Pulmonary artery endothelial cell (primary cell): ENCODE measurements around the gene PSMB9. TPM values are rescaled to one million over a fixed set of nuclear protein-coding genes. Genes with fewer than 3 reads are reported as not detected.
"Not testable (repeated sequence)": the region's sequence is repeated elsewhere in the genome, so short reads cannot be mapped to it uniquely, and the experiment has no call there.

Experiments used
- DNase-seq: peaks from one replicate; pipeline ENCODE4 v3.0.0-alpha.2; 2011; ENCODE audit warnings: low read depth, low spot score
- total RNA-seq: library from RNA; depleted of rRNA; stranded (reverse); fragments of >200 nt; gene quantifications from 2 replicates; pipeline ENCODE4 v1.2.3, GENCODE V29; 2014

Gene PSMB9
- total RNA-seq, 1 donor from 2014 or later = 28.0 TPM

DNA sequence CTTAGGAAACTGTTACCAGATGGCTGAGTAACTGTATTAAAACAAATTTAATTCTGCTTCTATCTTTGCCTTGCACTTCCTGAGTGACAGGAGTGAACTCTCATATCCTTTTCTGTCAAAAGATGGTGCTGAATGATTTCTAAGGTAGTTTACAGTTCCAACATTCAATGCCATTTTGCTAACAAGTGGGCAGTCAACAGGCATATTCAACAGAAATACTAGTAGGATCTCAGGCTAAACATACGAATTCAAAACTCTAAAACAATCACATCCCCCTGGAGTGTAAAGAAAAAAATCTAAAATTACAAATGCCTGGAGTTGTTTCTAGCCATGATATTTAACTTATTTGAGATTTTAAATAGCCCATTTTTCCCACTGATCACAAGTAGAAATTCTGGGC, 6.7 kb downstream of the PSMB9 start:
- DNase-seq = no peak

DNA sequence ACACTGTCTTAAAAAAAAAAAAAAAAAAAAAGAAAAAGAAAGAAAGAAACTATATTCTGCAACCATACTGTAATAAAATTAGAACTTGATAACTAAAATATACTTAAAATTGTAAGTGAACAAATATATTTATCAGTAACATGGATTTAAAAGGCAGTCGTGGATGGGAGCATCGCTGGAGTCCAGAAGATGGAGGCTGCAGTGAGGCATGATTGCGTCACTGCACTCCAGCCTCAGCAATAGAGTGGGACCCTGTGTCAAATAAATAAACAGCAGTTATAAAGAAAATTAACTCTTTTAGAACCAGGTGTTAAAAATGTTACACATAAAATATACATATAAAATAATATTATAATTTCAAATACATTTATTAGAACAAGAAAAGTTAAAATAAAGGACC, 8.7 kb downstream of the PSMB9 start:
- no peak for DNase-seq

DNA sequence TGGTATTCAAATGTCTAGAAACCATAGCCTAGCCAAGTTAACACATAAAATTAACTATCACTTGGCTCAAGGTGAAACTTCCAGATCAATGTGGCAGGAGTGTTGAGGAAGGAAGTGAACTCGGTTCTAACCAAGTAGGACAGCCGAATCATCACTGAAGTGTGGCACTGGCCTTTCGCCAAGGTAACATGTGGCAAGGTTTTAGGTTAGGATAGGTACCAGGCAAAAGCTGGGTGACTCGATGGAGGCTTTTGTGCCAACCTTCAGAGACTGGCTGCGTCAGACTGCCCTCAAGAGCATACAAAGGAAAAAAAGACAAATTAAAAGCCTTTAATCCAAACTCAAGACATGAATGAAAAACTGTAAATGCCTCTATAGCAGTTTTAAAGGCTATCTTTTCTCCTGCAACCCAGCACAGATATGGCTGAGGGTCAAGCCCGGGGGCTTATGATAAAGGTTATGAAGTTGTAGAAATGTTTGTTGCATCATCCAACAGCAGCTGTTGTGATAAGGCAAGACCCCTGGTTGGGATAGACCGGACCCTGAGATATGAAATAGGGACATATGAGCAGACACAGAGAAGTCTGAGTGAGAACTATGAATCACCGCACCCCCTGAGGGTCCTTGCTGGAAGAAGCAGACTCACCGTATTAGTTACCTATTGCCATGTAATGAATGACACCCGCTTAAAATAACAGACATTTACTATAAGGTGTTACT, 11.9 kb downstream of the PSMB9 start:
- no peak for DNase-seq

DNA sequence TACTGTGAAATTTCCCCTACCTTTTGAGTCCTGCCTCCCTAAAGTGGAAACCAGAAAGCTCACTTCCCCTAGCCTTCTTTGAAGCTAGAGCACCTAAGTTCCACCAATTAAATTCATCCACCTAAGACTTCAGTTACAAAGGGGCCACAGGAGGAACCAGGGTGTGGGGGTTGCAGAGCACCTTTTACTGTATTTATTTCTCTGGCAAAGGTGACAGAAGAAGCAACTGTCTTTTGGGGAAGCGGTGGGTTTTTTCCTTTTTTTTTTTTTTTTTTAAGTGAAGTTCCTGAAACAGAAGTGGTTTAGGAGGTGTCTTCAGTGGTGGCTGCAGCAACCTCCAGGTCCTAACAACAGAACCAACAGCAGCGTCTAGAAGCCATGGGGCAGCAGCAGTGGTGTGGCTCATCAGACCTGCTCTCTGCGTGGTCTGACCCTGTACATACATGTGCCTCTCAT, 13.1 kb downstream of the PSMB9 start:
- no peak for DNase-seq

DNA sequence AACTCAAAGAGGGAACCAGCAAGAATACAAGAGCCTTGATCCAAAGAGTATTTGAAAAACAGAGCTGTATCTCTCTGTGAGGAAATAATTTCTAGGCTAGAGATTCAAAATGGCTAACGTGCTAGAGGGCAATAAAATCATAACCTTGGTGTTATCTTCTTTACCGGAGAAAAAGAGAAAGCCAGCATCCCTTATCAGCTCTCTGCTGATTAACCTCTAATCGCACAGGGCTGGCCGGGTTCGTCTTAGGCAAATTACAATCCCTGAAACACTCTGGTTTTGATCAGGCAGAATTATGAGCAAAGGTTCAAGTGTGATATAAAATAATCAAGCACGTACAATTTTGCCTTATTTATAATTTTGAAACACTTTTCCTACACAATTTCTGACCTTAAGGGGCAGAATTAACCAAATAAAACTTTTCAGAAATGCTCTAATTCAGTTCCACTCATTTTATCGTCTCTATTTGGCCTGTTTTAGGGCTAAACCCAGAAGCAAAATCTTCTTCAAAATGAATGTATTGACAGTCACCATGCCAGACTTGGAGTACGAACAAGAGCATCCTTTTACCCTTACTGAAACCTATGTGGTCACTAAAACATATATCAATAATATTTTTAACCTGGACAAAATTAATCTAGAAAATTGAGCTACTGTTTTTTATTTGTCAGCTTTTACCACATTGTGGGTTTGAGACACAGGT, 13.7 kb downstream of the PSMB9 start:
- no peak for DNase-seq

DNA sequence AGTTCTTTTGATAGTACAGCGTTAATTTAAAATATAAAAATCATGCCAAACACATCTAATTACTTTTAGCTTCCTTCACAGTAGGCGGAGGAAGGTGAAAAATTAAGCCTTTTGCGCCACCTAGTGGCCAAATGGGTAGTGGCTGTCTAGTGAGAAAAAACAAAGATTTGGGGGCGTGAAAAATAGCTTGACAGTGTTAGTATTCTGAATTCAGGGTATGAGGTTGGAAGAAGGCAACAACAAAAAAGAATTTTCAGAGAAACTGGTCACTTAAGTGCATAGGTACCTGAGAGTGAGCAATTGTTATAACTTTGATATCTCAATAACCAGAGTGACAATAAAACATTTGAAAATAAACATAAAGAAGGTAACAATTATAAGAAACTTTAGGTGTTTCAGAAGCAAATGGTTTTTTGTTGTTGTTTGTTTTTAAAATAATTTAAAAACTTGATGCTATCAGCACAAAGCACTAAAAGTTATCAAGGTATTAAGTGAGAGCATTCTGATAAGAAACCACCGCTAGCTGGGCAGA, 14.3 kb downstream of the PSMB9 start:
- no peak for DNase-seq

DNA sequence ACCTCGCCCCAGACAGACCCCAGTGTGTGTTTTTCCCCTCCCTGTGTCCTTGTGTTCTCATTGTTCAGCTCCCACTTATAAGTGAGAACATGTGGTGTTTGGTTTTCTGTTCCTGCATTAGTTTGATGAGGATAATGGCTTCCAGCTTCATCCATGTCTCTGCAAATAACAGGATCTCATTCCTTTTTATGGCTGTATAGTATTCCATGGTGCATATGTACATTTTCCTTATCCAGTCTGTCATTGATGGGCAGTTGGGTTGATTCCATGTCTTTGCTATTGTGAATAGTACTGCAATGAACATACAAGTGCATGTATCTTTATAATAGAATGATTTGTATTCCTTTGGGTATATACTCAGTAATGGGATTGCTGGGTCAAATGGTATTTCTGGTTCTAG, 20.0 kb downstream of the PSMB9 start:
- DNase-seq = not testable (repeated sequence)

DNA sequence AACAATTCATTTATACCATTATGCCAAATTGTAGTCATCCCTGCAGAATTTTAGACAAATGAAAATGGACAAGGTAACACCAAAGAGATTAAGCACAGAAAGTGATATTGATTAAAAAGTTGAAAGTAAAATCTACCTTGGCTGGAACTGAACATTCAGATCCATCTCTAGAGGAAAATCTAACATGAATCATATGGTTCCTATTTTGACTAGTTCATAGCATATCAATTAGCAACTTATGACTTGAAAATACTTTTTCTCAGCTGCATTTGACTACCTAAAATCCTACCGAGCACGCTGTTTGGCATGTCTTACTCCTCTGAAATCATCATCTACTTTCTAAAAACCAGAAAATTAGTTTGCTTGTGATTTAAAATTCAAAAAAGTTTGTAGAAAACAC, 22.6 kb downstream of the PSMB9 start:
- no peak for DNase-seq

DNA sequence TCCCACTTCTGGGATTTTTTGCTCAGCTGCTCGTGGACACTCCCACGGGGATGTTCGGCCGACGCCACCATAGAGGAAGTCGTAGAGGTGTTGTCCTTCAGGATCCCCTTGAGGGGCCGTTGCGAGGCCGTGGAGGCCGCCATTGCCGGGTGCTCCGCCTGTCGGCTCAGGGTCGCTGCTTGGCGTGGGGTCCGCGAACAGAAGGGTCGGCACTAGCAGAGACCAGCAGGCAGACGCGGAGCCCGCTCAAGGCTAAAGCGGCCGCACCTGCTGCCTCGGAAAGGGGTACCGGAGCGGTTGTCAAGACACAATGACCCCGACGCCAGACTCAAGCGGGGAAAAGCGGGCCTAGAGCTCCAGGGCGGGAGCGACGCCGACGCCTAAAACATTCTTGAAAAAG, 25.7 kb downstream of the PSMB9 start:
- no peak for DNase-seq

DNA sequence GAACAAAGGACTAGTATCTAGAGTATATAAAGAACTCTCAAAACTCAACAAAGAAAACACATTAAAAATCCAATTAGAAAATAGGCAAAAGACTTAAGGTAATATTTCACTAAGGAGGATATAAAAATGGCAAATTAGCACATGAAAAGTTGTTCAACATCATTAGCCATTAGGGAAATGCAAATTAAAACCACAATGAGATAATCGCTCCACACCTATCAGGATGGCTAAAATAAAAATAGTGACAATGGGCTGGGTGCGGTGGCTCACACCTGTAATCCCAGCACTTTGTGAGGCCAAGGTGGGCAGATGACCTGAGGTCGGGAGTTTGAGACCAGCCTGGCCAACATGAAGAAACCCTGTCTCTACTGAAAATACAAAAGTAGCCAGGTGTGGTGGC, 27.0 kb downstream of the PSMB9 start:
- not testable (repeated sequence) for DNase-seq

DNA sequence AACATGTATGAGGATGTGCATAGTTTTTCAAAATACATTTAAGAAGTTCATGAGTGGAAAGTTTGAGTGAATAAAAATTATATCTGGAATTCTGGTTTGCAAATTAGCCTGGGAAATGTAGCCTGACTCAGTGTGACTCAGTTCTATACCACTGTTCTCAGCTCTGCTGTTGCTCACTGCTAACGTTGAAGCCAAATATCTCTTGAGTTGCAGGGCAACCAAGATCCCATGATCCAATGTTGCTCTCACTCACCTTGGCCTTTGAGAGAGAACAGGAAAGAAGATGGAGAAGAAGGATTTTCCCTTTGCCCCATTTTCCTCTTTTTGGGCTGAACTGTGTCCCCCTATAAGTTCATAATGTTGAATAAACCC, 28.9 kb downstream of the PSMB9 start:
- DNase-seq = no peak

DNA sequence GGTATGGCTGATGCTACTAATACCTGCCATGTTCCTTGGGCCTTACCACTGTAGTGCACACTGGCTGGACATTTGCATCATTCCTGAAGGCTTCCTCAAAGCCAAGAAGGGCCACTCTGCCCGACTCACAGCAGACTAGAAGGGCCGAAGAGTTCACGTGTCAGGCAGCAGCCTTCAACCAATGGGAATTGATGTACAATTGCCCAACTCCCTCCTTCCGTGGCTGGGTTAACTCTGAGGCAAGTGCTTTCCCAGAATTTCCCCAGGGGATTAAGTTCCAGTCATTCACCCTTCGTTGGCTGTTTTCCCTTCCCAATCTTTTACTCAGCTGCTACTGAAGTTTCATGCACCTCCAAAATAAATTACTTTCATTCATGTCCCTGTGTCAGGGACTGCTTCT, 29.8 kb downstream of the PSMB9 start:
- DNase-seq = no peak

DNA sequence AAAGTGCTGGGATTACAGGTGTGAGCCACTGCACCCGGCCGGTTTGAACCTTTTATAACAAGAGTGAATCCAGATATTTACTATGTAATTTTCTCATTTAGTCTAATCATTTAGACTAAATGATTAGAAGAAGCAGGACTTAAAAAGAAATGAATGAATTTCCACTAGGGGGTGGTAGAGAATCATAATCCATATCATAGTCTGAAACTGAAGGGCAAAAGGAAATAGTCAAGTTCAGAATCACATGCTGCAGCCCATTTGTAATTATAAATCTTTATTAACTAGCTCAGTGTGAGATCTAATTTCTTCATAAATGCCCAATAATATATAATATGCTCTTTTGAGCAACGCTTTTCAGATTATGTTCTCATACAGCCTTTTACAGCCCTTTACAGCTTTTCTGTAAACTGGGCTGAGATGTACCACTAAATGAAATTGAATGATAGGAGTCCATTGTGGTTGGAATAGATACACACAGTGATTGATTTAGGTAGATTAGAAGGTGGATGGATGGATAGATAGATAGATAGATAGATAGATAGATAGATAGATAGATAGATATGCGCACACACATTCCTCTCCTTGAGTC, 31.8 kb downstream of the PSMB9 start:
- peak; percentile 46 for DNase-seq

DNA sequence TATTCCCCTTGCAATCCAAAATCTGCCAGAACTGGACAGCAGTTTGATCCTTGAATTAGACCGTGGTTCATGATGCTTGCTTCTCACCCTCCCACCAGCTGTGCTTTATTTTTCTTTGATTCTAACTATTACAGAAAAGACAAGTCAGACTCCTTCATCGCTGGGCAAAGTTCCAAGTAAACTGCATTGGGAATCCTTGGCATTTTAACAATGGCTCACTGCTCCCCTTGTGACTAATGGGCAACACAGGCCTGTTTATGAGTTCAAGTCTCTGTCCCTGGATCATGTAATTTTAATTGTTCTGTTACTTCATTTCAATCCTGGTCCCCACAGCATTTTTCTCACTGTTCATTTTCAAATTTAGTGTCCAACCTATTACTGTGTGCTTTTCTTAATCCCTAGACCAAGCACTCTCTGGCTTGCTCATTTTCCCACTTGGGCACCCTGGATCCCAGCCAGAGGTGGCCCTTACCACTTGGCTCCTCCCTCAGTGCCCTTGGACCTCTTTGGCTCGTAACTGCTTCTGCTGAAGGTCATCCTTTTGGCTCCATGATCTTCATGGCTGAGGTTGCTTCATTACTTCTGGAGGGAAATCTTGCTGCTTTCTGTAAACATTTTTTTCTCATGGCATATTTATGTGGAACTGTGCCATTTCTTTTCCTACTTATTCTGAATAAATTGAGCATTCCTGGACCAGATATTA, 32.8 kb downstream of the PSMB9 start:
- no peak for DNase-seq

DNA sequence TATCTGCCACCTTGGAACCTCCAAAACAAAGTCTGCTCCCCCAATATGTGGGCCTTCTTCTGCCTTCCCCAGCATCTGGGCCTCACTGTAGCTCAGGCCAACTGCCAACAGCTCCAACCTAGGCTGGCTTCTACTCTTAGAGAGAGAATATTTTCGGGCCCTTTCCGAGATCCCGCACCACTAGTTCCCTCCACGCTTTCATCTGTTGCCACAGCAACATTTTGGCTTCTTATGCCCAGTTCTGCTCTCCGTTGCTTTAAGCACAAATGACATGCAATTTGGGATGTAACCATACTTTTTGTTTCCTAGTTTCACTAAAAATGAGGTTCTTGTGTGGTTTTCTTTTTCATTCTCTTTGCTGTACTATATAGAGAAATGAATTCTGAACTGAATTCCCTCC, 33.6 kb downstream of the PSMB9 start:
- no peak for DNase-seq

DNA sequence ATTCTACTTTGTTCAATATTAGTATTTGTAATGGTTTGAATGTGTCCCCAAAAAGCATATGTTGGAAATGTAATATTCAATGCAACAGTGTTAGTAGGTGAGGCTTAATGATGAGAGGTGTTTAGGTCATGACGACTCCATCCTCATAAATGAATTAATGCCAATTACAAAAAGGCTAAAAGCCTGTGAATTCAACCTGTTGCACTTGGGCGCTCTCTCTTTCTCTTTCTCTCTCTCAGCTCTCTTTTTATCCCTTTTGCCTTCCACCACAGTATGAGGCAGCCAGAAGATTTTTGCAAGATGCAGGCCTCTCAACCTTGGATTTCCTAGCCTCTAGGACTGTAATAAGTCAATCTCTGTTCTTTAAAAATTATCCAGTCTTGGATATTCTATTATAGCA, 34.6 kb downstream of the PSMB9 start:
- DNase-seq = no peak

DNA sequence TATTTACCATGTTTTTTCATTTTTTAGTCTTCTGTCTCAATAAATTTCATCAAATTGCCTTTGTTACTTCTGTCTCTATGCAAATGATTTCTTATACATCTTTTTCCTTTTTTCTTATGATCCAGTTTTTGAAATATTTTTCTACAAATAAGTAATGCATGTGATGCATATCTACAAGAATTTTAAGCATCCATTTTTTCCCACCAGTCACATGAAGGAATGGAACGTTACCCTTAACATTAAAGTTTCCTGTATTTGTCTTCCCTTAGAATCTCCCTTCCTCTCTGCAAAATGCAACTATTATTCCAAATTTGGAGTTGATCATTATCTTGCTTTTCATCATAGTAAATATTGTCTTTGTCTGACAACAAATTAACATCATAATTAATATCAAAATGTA, 35.5 kb downstream of the PSMB9 start:
- no peak for DNase-seq

DNA sequence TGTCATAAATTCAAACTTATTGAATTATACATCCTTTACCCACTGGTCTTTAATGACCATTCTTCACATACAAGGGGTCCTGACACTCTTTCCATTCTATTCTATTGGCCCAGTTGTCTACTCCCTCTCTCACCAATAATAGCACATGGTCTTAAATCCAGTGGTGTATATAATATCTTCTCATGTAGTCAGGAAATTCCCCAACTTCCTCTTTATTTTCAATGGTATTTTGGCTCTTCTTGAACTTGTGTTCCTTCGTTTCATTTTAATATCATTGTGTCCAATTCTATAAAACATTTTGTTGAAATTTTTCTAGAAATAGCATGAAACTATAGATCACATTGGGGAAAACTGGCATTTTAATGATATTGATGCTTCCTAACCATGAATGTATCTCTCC, 36.8 kb downstream of the PSMB9 start:
- no peak for DNase-seq

DNA sequence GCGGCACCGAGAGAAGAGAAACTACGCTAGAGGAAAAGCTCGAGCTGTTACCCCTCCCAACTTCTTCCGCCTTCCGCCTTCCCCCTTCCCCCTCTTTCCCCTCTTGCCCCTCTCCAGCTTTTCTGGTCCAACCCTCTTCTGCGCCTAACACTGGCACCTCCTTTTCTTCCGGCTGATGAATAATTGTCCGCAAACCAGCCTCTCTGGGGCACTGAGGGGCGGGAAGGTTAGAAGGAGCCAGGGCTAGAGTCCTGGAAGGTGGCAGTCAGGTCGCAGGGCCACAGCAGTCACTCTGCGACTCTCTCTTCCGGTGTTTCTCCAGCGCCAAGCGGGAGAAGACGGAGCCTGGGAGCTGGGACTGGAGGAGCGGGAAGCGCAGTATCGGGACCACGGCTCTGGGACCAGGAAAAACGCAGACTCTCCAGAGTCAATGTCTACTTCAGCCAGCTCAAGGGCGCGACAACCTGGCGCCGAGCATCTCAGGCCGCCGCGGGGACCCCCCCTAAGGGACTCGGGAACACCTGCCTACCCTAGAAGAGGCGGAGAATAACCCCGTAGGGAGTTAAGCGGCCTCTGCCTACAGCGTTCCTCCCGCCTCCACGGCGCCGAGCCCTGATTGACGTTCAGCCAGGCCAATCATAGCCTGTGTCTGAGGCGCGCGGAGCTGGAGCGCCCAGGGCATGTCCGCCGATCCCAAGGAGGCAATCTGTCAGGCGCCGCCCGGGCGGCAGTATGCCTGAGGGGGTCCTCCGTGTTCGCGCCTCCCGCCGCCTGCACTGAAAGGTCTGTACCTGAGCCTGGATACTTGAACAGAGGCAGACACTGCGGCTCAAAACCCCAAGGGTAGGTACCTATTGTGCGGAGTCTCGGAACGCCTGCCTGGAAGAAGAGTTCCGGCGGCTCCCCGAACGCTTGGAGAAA, 40.4 kb downstream of the PSMB9 start:
- DNase-seq = peak; percentile 62

DNA sequence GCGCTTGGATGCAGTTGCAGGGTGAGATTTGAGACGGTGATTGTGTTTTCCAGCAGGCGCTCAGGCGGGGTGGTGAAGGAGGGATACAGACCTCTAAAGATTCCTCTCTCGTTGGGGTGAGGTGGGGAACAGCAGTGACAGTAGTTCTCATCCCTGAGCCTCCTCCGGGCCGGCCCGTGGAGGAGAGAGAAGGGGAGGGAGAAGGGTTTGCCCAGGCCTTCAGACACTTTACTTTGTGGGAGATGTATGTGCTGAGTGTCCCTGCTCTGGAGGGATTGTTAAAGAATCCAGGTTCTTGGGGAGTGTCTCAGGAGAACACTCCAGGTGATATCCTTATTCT, 41.0 kb downstream of the PSMB9 start:
- DNase-seq = no peak

DNA sequence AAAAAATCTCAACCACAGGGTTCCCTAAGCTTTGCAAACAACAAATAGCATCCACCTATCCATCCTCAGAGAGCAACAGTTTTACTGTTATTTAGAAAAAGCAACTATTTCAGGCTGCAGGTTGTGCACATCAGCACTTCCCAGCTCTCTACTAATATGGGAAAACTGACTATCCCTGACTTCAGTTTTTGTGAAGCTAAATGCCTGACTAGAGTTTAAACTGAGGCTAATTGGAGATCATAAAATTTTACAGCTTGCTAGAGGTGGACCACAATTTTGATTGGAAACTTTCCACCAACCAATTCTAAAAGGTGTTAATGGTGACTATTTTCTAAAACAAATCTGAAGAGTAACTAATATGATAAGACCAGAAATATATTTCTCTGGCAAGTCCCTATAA, 50.0 kb downstream of the PSMB9 start:
- no peak for DNase-seq
